ENCODE data around the gene CFAP58. TPM values are rescaled to one million over a fixed set of nuclear protein-coding genes. Genes with fewer than 3 reads are reported as not detected.

Gene CFAP58
- total RNA-seq, 1 donor from 2014 or later, result 1.2 TPM

DNA sequence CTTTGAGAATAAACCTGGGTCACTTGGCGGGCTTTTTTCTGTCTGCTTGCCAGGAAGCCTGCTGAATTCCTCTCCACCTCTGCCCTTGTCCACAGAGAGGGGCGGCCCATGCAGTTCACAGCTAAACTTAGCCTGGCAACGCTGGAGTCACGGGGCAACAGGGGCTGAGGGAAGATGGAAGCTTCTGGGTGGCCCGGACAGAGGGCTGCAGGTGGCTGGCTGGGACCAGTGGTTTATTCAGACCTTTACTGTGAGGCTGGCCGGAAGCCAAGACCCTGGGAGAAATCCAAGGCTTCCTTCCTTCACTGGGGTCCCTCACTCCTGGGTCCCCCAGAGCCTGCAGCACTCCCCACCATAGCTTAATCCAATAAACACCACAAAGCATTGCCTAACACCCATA is 32.4 kb upstream of the CFAP58 start:
- no peak for FAIRE-seq

GRCh38 chr10:104321725-104322415 is 31.8 kb upstream of the CFAP58 start:
- DNase-seq (ENCODE audit: low spot score in 2 of 2) (no peak), FAIRE-seq (no peak)

More for the DNA sequence above, 32.4 kb upstream of the CFAP58 start:
- DNase-seq (ENCODE audit: low spot score in 2 of 2), result no peak

DNA sequence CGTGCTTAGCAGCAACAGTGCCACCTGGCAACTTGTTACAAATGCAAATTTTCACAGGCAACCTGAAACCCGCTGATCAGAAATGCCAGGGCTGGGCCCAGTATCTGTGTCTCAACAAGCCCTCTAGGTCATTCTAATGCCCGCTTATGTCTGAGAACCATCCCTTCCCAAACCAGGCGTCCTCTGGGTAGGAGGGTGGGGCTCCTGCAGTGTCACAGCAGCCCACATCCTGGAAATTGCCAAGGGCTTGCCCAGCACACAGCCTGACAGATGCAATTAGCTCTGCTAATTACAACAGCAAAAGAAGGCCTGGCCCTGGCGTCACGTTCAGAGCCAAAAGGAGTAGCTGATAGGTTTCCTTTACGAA is 31.2 kb upstream of the CFAP58 start:
- DNase-seq (ENCODE audit: low spot score in 2 of 2) (no peak), FAIRE-seq (no peak)

GRCh38 chr10:104323085-104323484 is 30.5 kb upstream of the CFAP58 start:
- no peak for FAIRE-seq

DNA sequence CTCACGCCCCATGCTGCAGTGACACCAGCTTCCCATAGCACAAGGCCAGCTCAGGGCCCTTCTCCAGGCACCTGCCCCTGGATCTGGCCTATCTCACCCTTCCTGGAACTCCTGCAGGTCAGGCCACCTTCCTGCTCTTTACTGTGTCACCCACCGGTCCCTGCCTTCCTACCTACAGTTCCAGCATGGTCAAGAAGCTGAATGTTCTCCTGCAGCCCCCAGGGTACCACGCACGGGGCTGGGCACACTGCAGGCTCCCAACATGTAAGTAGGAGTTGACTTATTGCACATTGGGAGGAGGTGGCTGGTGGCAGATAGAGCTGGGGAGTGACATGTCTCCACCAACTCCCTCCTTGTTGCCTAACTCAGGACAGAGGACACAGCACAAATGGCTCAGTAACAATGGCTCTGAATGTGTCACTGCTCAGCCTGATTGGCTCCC is 29.9 kb upstream of the CFAP58 start:
- FAIRE-seq (no peak), DNase-seq (ENCODE audit: low spot score in 2 of 2) (no peak)

More at GRCh38 chr10:104323085-104323484, 30.5 kb upstream of the CFAP58 start:
- DNase-seq (ENCODE audit: low spot score in 2 of 2), result no peak

DNA sequence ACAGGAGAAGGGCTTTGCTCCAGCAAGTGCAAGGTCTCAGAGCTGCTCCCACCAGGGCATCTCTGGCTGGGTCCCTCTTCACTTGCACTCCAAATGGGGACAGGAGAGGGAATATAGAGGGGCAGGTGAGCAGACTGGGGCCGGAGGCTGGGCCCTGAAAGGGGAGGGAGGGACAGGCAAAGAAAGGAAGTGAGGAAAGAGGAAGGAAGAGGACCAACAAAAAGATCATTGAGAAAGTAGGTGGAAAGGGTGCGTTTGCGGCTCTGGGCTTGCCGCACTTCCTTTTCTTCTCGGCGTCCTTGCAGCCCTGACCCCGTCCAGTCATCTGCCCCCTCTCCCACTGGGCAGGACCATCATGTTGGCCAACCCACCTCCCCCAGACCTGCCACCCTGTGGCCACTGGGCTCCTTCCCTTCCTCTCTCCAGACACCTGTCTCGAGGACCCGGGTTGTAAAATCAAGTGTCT is 29.4 kb upstream of the CFAP58 start:
- no peak for FAIRE-seq
- DNase-seq (ENCODE audit: low spot score in 2 of 2), result no peak

GRCh38 chr10:104324931-104325330 is 28.7 kb upstream of the CFAP58 start:
- FAIRE-seq, result no peak
- no peak for DNase-seq (ENCODE audit: low spot score in 2 of 2)

DNA sequence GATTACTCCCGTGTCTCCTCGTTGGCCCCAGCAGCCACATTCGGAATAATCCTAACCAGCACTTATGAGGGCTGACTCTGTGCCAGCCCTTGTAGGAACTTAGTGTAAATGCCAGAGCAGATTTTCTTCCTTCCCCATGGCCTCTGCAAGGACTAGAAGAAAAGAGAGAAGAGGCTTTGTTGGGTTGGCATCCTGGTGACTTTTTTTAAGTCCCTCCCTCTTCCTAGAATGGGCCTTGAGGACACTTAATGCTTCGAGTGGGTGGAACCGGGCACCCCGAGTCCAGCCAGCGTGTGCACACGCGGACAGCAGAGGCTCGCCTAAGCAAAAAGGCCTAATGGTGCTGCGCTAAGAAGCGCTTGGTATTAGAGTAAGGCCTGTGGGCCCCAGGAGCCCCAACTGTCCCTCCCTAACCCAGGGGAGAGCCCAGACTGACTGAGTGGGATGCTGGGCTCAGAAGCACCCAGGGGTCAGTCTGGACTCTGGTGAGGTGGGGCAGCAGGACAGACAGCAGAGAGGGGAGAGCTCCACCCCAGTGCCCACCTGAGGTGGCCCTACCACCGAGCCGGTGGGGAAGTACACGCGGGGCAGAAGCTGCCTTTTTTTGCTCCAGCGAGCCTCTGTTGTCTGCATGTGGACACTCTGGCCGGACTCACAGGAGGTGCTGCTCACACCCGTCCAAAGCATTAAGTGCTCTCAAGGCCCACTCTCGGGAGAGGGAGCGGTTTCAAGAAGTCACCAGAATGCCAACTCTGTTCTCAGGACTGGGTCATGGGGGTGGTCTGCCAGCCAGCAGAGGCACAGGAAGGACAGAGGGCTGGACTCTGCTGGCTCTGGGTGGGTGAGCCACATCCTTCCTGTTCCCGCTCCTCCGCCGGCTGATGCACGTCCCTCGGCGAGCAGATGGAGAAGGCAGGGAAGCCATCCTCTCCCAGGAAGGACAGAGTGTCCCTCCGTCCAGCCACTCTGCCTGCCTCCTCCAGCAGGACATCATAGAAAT is 27.9 kb upstream of the CFAP58 start:
- DNase-seq (ENCODE audit: low spot score in 2 of 2) (no peak), FAIRE-seq (no peak)

- DNase-seq (ENCODE audit: low spot score in 2 of 2), result no peak
- FAIRE-seq, result no peak
These were observed 26.5 kb upstream of the CFAP58 start for GRCh38 chr10:104326991-104327610.

GRCh38 chr10:104327745-104328645 is 25.6 kb upstream of the CFAP58 start:
- no peak for DNase-seq (ENCODE audit: low spot score in 2 of 2)
- FAIRE-seq, result no peak

DNA sequence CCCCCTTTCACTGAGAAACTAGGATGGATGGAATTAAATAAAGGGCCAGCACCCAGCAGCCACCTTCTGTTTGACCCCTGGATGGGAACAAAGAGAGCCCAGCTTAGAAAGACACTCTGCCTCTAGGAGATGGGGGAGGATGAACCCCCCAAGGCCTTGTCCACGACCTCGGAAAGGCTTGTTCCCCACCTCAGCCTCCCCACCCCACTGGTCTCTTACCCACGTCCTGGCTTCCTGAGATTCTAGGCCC is 25.1 kb upstream of the CFAP58 start:
- DNase-seq (ENCODE audit: low spot score in 2 of 2), result no peak

GRCh38 chr10:104328896-104329710 is 24.5 kb upstream of the CFAP58 start:
- no peak for FAIRE-seq
- DNase-seq (ENCODE audit: low spot score in 2 of 2), result no peak

More for the DNA sequence above, 25.1 kb upstream of the CFAP58 start:
- FAIRE-seq, result no peak

GRCh38 chr10:104329735-104330134 is 23.9 kb upstream of the CFAP58 start:
- DNase-seq (ENCODE audit: low spot score in 2 of 2) (no peak), FAIRE-seq (no peak)

GRCh38 chr10:104330168-104331110 is 23.2 kb upstream of the CFAP58 start:
- FAIRE-seq (no peak), DNase-seq (ENCODE audit: low spot score in 2 of 2) (no peak)

- peak in 1 of 2 donors; percentile 27 for DNase-seq (ENCODE audit: low spot score in 2 of 2)
These were observed 22.3 kb upstream of the CFAP58 start for GRCh38 chr10:104331208-104331838.

GRCh38 chr10:104332243-104333031 is 21.2 kb upstream of the CFAP58 start:
- no peak for DNase-seq (ENCODE audit: low spot score in 2 of 2)
- no peak for FAIRE-seq

More at GRCh38 chr10:104331208-104331838, 22.3 kb upstream of the CFAP58 start:
- FAIRE-seq, result no peak
